ENCODE results near the gene RER1. TPM values are rescaled to one million over a fixed set of nuclear protein-coding genes. Genes with fewer than 3 reads are reported as not detected.

Gene RER1
- total and polyA plus RNA-seq, 12 donors, result 55.5 to 107 (median 77.3) TPM

DNA sequence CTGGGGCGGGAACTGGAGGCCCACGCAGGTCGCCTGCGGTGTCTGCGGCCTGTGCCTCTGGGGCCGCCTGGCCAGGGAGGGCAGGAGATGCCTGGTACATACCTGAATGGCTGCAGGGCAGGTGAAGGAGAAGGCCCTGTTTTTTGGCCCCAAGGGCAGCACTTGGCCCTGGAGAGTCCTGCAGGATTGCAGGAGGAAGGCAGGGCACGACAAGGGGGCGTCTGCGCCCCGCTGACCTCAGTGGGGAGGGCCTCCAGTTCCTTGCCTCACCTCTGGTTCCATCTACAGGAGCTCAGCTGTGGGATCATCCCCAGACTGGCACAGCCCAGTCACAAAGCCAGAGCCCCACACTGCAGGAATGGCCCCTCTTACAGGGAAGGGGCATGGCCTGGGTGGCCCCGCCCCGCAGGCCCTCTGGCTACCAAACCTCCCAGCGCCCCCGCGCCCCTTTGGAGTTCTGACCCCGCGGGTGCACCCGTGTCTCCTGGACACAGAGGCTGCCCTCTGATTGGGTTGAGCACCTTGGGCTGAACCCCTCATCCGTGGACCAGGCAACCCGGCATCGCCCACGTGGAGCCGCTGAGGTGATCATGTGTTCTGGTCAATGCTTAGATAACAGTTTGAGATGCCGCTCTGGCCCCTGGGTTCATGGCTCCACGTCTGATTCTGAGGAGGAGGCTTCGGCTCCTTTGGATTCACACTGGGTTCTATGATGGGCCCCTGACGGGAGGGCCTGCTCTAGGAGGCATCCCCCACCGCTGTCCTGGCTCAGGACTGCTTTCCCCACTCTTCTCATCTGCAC lies 22.1 kb downstream of the RER1 start:
- H3K36me3 ChIP-seq, result peaks cover 0 to 13% (median 0%) of the 10 kb centered on the region in 9 donors
- peak in 1 of 2 donors; percentile 21 for DNase-seq

DNA sequence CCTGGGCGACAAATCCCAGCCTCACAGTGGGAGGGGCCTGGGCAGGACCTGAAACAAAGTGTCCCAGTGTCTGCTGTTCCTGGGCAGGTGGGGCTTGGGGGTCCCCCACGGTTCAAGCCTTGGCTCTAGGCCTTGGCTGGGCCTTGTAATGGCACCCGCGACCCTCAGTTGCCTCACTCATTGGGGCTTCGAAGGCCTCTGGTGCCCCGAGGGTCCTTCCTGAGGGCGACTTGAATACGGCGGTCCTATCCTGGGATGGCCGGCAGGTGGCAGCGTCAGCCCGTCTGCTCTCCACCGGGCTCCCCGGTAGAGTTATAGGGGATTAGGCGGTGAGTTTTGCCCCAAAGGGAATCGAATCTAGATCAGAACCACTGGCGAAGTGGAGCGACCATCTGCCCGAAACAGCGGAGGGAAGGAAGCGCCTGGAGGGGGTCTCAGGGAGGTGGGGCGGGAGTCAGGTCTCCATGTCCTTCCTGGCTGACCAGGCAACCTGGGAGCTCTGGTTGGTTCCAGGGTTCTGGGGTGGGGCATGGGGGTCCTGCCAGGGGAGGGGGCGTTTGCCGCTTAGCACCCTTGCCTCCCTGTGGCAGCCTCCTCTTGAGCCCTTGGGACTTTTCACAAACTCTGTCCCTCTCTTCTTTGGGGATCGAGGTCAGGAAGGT lies 22.8 kb downstream of the RER1 start:
- Histone ChIP-seq H3K27me3 (peaks cover 0 to 43% (median 36%) of the 10 kb centered on the region in 7 donors), H3K4me1 (peaks cover 3 to 31% (median 25%) of the 10 kb centered on the region in 9 donors), H3K27ac (peak overlapping the region in 1 of 10 donors; percentile 31), H3K9me3 (no peaks in the 10 kb centered on the region), H3K36me3 (peaks cover 0 to 8% (median 0%) of the 10 kb centered on the region in 9 donors), H3K4me3 (peak overlapping the region in 1 of 10 donors; percentile 22)
- ATAC-seq (peak in 5 of 8 donors; percentile 19 to 64 (median 44)), DNase-seq (peak; percentile 71 to 77)
- intact Hi-C loops (cut with DNase I), result loop anchor here (1.0 to 10.0 kb wide), 13 partner anchors 113 to 1010 kb away; partner anchors contain the start of gene PANK4 (in 1 of the 10)
- TF ChIP-seq, protein P1, sequence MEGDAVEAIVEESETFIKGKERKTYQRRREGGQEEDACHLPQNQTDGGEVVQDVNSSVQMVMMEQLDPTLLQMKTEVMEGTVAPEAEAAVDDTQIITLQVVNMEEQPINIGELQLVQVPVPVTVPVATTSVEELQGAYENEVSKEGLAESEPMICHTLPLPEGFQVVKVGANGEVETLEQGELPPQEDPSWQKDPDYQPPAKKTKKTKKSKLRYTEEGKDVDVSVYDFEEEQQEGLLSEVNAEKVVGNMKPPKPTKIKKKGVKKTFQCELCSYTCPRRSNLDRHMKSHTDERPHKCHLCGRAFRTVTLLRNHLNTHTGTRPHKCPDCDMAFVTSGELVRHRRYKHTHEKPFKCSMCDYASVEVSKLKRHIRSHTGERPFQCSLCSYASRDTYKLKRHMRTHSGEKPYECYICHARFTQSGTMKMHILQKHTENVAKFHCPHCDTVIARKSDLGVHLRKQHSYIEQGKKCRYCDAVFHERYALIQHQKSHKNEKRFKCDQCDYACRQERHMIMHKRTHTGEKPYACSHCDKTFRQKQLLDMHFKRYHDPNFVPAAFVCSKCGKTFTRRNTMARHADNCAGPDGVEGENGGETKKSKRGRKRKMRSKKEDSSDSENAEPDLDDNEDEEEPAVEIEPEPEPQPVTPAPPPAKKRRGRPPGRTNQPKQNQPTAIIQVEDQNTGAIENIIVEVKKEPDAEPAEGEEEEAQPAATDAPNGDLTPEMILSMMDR (IDR thresholded peaks at IDR 0.05), result peak; percentile 88 to 94 (median 92)
- 2 to 3% methylated on average over 25 of the region's 25 CpGs for WGBS, 2 donors

More for the DNA sequence above, 22.1 kb downstream of the RER1 start:
- intact Hi-C loops (cut with DNase I), result loop anchor here (1.0 to 10.0 kb wide), 13 partner anchors 114 to 1011 kb away; partner anchors contain the start of gene PANK4 (in 1 of the 10)
- ATAC-seq, result peak in 2 of 8 donors; percentile 2 to 5
- H3K27ac ChIP-seq, result peak overlapping the region in 5 of 10 donors; percentile 89 to 93 (median 92)
- H3K27me3 ChIP-seq, result peaks cover 0 to 36% (median 29%) of the 10 kb centered on the region in 7 donors
- peaks cover 3 to 37% (median 25%) of the 10 kb centered on the region in 9 donors for H3K4me1 ChIP-seq
- H3K9me3 ChIP-seq, result no peaks in the 10 kb centered on the region
- peak overlapping the region; percentile 74 to 99 (median 86) for H3K4me3 ChIP-seq
- TF ChIP-seq, protein P1 (IDR thresholded peaks at IDR 0.05), result no peak
- WGBS, 2 donors, result 46 to 49% methylated on average over 28 of the region's 28 CpGs

DNA sequence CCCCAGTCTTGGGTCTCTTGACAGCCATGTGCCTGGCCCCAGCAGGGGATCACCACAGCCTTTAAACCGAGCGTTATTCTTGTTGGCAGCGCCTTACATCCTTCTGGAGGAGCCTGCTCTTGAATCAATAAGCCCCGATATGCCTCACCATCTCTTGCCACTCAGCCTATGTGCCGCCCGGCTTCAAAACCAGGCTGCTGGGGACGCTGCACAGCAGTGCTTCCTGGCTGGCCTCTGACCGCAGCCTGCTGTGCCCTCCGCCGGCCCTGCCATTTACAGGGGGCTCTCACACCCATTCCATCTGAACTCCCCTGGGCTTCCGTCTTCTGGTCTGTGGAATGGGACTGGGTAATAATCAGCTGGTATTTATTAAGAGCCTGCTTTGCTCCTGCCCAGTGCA lies 23.7 kb downstream of the RER1 start:
- peaks cover 0 to 51% (median 45%) of the 10 kb centered on the region in 7 donors for H3K27me3 ChIP-seq
- intact Hi-C loops (cut with DNase I), result loop anchor here in 9 of 10 donors (2.0 to 10.0 kb wide), 9 partner anchors 131 to 1009 kb away; no protein-coding TSS in a partner anchor
- H3K36me3 ChIP-seq, result no peaks in the 10 kb centered on the region
- H3K27ac ChIP-seq, result peak overlapping the region in 1 of 10 donors; percentile 66
- H3K9me3 ChIP-seq, result no peaks in the 10 kb centered on the region
- peaks cover 3 to 31% (median 25%) of the 10 kb centered on the region in 9 donors for H3K4me1 ChIP-seq
- TF ChIP-seq, protein P1 (IDR thresholded peaks at IDR 0.05), result no peak
- H3K4me3 ChIP-seq, result peak overlapping the region in 1 of 10 donors; percentile 47
- DNase-seq, result peak in 1 of 2 donors; percentile 11
- 67% methylated on average over 11 of the region's 11 CpGs for WGBS, 2 donors
- no peak for ATAC-seq

DNA sequence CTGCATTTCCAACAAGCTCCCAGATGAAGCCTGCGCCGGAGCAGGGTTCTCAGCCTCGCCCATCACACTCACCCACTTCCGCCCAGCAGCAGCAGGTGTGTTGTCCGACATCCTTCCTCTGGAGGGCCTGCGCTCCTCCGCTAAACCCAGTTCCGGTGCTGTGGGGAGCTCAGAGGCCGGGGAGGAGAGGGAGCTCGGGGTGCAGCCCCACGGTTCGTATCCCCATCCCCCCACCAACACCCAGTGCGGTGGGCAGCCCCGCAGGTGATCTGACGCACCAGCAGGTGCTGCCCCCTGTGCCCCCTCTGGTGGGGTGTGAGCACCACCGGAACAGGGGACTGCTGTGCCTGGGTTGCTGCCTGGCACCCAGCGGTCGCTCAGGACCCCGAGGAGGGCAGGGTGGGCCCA lies 24.2 kb downstream of the RER1 start:
- H3K4me3 ChIP-seq, result peak overlapping the region in 1 of 10 donors; percentile 47

More for the DNA sequence above, 24.2 kb downstream of the RER1 start:
- Histone ChIP-seq H3K27ac (peak overlapping the region in 1 of 10 donors; percentile 66), H3K9me3 (no peaks in the 10 kb centered on the region), H3K36me3 (no peaks in the 10 kb centered on the region), H3K4me1 (peaks cover 3 to 31% (median 25%) of the 10 kb centered on the region in 9 donors), H3K27me3 (peaks cover 0 to 55% (median 49%) of the 10 kb centered on the region in 7 donors)
- TF ChIP-seq, protein P1 (IDR thresholded peaks at IDR 0.05), result no peak
- ATAC-seq, result no peak
- DNase-seq, result peak in 1 of 2 donors; percentile 23
- intact Hi-C loops (cut with DNase I), result loop anchor here in 9 of 10 donors (2.0 to 10.0 kb wide), 9 partner anchors 131 to 1009 kb away; no protein-coding TSS in a partner anchor
- WGBS, 2 donors, result 63 to 65% methylated on average over 19 of the region's 19 CpGs

Measured in heart right ventricle (tissue), 16 donors.